GM10847 (cell line): Measurements from ENCODE around the gene PAK6.

Source experiments
- POLR2A ChIP-seq: IDR thresholded peaks from 2 replicates; pipeline ENCODE4 v1.6.1; 2011; ENCODE audit not compliant: insufficient read length; ENCODE audit errors: extremely low read depth

Gene PAK6

GRCh38 chr15:40300367-40300766, 61.5 kb downstream of the PAK6 start:
- no peak for TF ChIP-seq POLR2A

- no peak for TF ChIP-seq POLR2A
Measured at GRCh38 chr15:40300771-40301170, 61.9 kb downstream of the PAK6 start.

GRCh38 chr15:40301467-40302179, 62.8 kb downstream of the PAK6 start:
- no peak for TF ChIP-seq POLR2A

GRCh38 chr15:40302288-40302886, 63.5 kb downstream of the PAK6 start:
- TF ChIP-seq POLR2A: no peak

- TF ChIP-seq POLR2A: no peak
Measured at GRCh38 chr15:40302981-40303380, 64.1 kb downstream of the PAK6 start.

GRCh38 chr15:40303576-40303975, 64.7 kb downstream of the PAK6 start:
- TF ChIP-seq POLR2A: no peak

GRCh38 chr15:40305281-40305680, 66.4 kb downstream of the PAK6 start:
- no peak for TF ChIP-seq POLR2A

GRCh38 chr15:40306371-40306770, 67.5 kb downstream of the PAK6 start:
- TF ChIP-seq POLR2A: no peak

- TF ChIP-seq POLR2A: no peak
Measured at GRCh38 chr15:40306908-40307307, 68.0 kb downstream of the PAK6 start.

GRCh38 chr15:40307421-40308211, 68.8 kb downstream of the PAK6 start, which contains the start of gene PLCB2:
Gene PLCB2 (minus strand): TSS chr15:40307935. CDS start chr15:40307672, 263 bp downstream.
- peak; percentile 82 for TF ChIP-seq POLR2A

- no peak for TF ChIP-seq POLR2A
Measured at GRCh38 chr15:40309344-40309862, 70.5 kb downstream of the PAK6 start.

GRCh38 chr15:40310001-40310959, 71.4 kb downstream of the PAK6 start:
- no peak for TF ChIP-seq POLR2A

GRCh38 chr15:40310993-40311392, 72.1 kb downstream of the PAK6 start:
- no peak for TF ChIP-seq POLR2A

- TF ChIP-seq POLR2A: no peak
Measured at GRCh38 chr15:40312370-40313158, 73.7 kb downstream of the PAK6 start.
